ENCODE measurements around the gene CADM3. TPM values are rescaled to one million over a fixed set of nuclear protein-coding genes. Genes with fewer than 3 reads are reported as not detected.

CADM3 gene
- total RNA-seq, 4 donors from 2014 or later: 0.19 to 9.2 (median 3.3) TPM

DNA sequence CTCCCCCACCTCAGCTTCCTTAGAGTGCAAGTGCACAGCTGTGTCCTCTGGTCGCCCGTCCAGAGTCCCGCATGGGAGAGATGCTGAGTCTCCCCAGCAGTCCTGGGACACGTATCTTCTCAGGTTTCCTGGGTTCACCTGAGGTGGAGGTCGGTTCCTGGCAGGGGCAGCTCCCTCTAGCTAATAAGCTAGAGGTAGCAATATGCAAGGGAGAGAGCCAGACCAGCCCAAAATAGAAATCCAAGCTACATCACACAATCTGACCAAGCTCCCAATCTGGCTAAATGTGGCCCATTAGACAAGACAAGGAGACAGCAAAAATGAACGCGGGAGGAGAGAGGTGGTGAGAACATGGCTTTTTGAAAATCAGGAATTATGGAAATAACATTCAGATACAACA, 30.9 kb upstream of the CADM3 start:
- Histone ChIP-seq H3K27ac (no peak overlapping the region), H3K27me3 (peaks cover 0 to 57% (median 0%) of the 10 kb centered on the region in 4 donors), H3K36me3 (no peaks in the 10 kb centered on the region), H3K4me1 (no peaks in the 10 kb centered on the region), H3K4me3 (no peak overlapping the region), H3K9me3 (no peaks in the 10 kb centered on the region)
- TF ChIP-seq, protein P1, sequence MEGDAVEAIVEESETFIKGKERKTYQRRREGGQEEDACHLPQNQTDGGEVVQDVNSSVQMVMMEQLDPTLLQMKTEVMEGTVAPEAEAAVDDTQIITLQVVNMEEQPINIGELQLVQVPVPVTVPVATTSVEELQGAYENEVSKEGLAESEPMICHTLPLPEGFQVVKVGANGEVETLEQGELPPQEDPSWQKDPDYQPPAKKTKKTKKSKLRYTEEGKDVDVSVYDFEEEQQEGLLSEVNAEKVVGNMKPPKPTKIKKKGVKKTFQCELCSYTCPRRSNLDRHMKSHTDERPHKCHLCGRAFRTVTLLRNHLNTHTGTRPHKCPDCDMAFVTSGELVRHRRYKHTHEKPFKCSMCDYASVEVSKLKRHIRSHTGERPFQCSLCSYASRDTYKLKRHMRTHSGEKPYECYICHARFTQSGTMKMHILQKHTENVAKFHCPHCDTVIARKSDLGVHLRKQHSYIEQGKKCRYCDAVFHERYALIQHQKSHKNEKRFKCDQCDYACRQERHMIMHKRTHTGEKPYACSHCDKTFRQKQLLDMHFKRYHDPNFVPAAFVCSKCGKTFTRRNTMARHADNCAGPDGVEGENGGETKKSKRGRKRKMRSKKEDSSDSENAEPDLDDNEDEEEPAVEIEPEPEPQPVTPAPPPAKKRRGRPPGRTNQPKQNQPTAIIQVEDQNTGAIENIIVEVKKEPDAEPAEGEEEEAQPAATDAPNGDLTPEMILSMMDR (IDR thresholded peaks at IDR 0.05): no peak
- TF ChIP-seq POLR2A (IDR thresholded peaks at IDR 0.05): no peak
- intact Hi-C loops (cut with DNase I): loop anchor here (10.0 kb wide), 1 partner anchor 64 kb away; the partner anchor contains the start of gene ACKR1
- 65 to 71% methylated on average over 6 to 7 of the region's 7 CpGs for WGBS, 2 donors
- DNase-seq: no peak

DNA sequence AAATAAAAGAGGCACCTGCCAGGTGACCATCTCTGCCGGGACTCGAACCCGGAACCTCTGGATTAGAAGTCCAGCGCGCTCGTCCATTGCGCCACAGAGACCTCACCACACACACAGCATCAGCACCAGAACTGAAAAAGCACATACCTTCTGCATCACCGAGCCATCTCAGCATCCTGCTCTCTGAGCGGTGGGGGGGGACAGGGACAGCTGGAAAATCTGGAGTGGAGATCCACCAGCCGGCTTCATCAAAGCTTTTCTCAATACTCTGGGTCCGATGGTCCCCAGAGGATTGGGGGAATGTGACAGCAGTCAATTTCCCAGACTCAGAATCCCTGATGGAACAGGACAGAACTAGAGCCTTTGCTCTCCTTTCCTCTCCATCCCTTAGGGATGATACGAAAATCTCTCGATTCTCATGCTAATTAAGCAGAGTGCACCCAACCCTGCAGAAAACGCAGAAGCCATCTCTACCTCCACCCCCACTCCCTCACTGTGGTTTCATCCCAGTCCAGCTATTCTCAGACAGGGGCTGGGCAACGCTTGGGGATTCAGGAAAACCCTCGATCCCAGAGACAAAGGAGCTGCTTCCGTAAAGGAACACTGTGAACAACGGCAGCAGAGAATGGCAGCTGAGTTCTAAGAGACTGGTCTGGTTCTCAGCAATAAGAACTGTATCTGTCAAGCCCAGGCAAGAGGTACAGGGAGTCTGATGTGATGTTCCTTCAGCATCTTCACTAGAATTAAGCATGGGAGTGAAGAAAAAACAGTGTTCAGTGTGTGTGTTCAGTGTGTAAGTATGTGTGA, 29.6 kb upstream of the CADM3 start:
- Histone ChIP-seq H3K4me3 (no peak overlapping the region), H3K36me3 (no peaks in the 10 kb centered on the region), H3K27me3 (peaks cover 0 to 57% (median 0%) of the 10 kb centered on the region in 4 donors), H3K9me3 (no peaks in the 10 kb centered on the region), H3K4me1 (no peaks in the 10 kb centered on the region), H3K27ac (no peak overlapping the region)
- intact Hi-C loops (cut with DNase I): loop anchor here (10.0 kb wide), 1 partner anchor 63 kb away; the partner anchor contains the start of gene ACKR1
- WGBS, 2 donors: 41 to 51% methylated on average over 10 to 15 of the region's 18 CpGs
- TF ChIP-seq, protein P1 (IDR thresholded peaks at IDR 0.05): no peak
- TF ChIP-seq POLR2A (IDR thresholded peaks at IDR 0.05): no peak
- no peak for DNase-seq

DNA sequence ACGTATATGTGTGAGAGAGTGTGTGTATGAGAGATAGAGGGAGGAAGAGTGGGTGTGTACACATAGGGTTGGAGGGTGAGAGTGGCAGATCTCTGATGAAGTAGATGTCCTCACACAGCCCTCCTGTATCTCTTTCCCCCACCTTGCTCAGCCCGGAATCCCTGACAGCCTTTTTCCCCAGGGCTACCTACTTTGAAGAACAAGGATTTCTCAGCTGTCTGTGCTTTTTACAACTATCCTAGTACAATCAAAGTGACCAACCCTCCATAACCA, 29.1 kb upstream of the CADM3 start:
- H3K36me3 ChIP-seq: no peaks in the 10 kb centered on the region
- intact Hi-C loops (cut with DNase I): loop anchor here (10.0 kb wide), 1 partner anchor 62 kb away; the partner anchor contains the start of gene ACKR1

DNA sequence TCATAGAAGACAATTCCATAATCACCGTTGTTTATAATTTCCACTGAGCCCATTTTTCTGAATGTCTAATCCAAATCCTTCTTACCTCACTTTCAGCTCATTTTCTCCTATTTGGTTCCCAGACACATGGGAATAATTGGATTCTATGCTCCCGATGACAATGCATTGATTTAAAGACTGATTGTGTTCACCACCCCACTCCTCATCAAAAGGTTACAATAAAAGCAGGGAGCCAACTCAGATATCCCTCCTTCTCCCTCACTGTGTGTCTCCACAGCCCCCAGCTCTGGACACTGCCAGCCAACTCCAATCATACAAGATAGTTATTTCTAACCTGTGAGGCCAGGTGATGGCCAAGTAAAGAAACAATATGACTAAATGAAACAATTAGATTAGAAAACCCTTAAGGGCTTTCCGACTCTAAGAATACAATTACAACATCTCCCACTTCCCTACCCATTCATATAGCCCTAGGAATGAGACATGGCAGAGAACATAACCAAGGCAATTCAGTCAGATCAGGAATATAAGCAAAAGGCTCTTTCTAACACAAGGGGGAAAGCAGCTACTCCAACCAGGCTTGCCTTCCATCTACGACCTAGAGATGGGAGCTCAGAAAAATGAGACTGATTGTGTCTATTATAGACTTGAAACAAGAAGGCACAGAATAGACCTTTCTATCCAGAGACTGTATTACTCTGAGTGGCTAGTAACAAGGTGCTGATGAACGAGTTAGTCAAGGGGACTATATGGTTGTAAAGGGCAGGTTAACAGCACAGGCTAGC, 28.5 kb upstream of the CADM3 start:
- no peak for DNase-seq
- peaks cover 0 to 53% (median 0%) of the 10 kb centered on the region in 4 donors for H3K27me3 ChIP-seq
- TF ChIP-seq, protein P1 (IDR thresholded peaks at IDR 0.05): no peak
- no peak for TF ChIP-seq POLR2A (IDR thresholded peaks at IDR 0.05)
- H3K4me1 ChIP-seq: no peaks in the 10 kb centered on the region
- no peaks in the 10 kb centered on the region for H3K9me3 ChIP-seq
- 50 to 57% methylated on average over 5 of the region's 5 CpGs for WGBS, 2 donors
- no peak overlapping the region for H3K4me3 ChIP-seq
- intact Hi-C loops (cut with DNase I): loop anchor here (10.0 kb wide), 1 partner anchor 62 kb away; the partner anchor contains the start of gene ACKR1
- H3K36me3 ChIP-seq: no peaks in the 10 kb centered on the region
- no peak overlapping the region for H3K27ac ChIP-seq

More for the DNA sequence above, 29.1 kb upstream of the CADM3 start:
- TF ChIP-seq, protein P1 (IDR thresholded peaks at IDR 0.05): no peak
- TF ChIP-seq POLR2A (IDR thresholded peaks at IDR 0.05): no peak
- DNase-seq: no peak
- no peaks in the 10 kb centered on the region for H3K4me1 ChIP-seq
- WGBS, 2 donors: 45 to 47% methylated on average over 2 of the region's 2 CpGs
- no peaks in the 10 kb centered on the region for H3K9me3 ChIP-seq
- no peak overlapping the region for H3K27ac ChIP-seq
- peaks cover 0 to 57% (median 0%) of the 10 kb centered on the region in 4 donors for H3K27me3 ChIP-seq
- H3K4me3 ChIP-seq: no peak overlapping the region

DNA sequence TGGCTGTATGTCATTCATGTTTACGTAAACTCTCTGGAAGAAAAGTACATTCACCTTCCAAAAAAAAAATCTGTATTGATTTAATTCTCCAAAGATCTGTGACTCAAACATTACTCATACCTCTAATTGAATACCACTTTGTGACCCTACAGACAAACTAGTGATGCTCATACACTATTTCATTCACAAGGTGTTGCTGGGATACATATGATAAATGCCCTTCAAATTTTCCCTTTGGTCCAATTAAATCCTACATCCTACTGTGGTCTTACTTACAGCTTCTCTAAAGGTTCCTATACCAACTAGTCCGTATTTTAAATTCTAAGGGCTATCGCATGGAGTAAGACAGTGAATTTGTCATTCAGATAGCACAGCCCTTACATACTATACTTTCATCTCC, 26.8 kb upstream of the CADM3 start:
- Histone ChIP-seq H3K4me1 (no peaks in the 10 kb centered on the region), H3K4me3 (no peak overlapping the region), H3K27me3 (peaks cover 0 to 38% (median 0%) of the 10 kb centered on the region in 4 donors), H3K36me3 (no peaks in the 10 kb centered on the region), H3K27ac (no peak overlapping the region), H3K9me3 (no peaks in the 10 kb centered on the region)
- intact Hi-C loops (cut with DNase I): loop anchor here (10.0 kb wide), 1 partner anchor 60 kb away; the partner anchor contains the start of gene ACKR1
- TF ChIP-seq POLR2A (IDR thresholded peaks at IDR 0.05): no peak
- TF ChIP-seq, protein P1 (IDR thresholded peaks at IDR 0.05): no peak
- DNase-seq: no peak
- WGBS, 2 donors: 77% methylated on average over 3 of the region's 3 CpGs

All from esophagus squamous epithelium (tissue), 5 donors.